ENCODE measurements around the gene PSME1.

GRCh38 chr14:24100982-24101494 lies 35.0 kb upstream of the PSME1 start:
- TF ChIP-seq CTCF (conservative IDR thresholded peaks at IDR 0.05; ENCODE audit: low read length), result no peak
- no peak for TF ChIP-seq EZH2phosphoT487 (IDR thresholded peaks at IDR 0.05; ENCODE audit: borderline replicate concordance)

Measured in Loucy (cell line).